ENCODE measurements around the gene ZFYVE16. TPM values are rescaled to one million over a fixed set of nuclear protein-coding genes. Genes with fewer than 3 reads are reported as not detected.

The ZFYVE16 gene
- total and polyA plus RNA-seq, 2 of the 13 experiments (the other 11 are each of a cell fraction or from before 2014, with no cell fraction given) = 9.3 to 33.3 TPM

DNA sequence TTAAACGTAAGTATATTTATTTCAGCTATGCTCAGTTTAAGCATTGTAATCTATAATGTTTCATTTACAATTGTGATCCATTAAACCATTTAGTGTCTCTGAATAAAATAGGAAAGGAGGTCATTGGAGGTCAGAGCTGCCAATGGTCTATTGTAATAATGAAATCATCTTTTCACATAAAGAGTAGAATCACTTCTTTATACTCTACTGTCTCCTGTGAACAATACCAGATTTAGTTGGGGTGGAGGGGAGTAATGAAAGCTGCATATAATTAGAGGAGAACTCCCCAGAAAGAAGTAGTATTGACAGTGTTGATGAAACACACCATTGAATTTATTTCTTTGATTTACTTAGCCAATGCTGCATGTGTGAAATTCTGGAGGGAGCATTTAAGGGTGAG, 35.1 kb upstream of the ZFYVE16 start (continued):
- no peak for TF ChIP-seq SRSF4 (IDR thresholded peaks at IDR 0.05; ENCODE audit: low read depth, low read length, poor library complexity, severe bottlenecking)
- TF ChIP-seq SNRNP70 (IDR thresholded peaks at IDR 0.05; ENCODE audit: low read depth, low read length) = no peak
- no peak for TF ChIP-seq TGIF2 (CRISPR knock-in tag; IDR thresholded peaks at IDR 0.05)
- TF ChIP-seq, protein P1, sequence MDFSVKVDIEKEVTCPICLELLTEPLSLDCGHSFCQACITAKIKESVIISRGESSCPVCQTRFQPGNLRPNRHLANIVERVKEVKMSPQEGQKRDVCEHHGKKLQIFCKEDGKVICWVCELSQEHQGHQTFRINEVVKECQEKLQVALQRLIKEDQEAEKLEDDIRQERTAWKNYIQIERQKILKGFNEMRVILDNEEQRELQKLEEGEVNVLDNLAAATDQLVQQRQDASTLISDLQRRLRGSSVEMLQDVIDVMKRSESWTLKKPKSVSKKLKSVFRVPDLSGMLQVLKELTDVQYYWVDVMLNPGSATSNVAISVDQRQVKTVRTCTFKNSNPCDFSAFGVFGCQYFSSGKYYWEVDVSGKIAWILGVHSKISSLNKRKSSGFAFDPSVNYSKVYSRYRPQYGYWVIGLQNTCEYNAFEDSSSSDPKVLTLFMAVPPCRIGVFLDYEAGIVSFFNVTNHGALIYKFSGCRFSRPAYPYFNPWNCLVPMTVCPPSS (IDR thresholded peaks at IDR 0.05) = no peak
- TF ChIP-seq JDP2 (CRISPR knock-in tag; IDR thresholded peaks at IDR 0.05; ENCODE audit: borderline replicate concordance) = no peak
- TF ChIP-seq ZBTB21 (CRISPR knock-in tag; IDR thresholded peaks at IDR 0.05) = no peak
- TF ChIP-seq FOSL1 (CRISPR knock-in tag; IDR thresholded peaks at IDR 0.05; ENCODE audit: borderline replicate concordance) = no peak

DNA sequence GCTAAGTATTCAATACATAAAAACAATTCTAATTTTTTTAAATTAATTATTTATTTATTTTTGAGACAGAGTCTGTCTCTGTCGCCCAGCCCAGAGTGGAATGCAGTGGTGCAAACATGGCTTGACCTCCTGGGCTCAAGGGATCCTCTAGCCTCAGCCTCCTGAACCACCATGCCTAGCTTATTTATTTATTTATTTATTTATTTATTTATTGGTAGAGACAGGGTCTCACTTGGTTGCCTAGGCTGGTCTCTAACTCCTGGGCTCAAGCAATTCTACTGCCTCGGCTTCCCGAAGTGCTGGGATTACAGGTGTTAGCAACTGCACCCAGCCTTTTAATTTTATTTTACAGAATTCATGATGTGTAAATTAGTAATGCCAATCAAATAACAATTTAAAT, 33.7 kb upstream of the ZFYVE16 start:
- ATAC-seq = no peak
- no peak overlapping the region for H3K9ac ChIP-seq (ENCODE audit: insufficient read depth, low read depth, low read length)
- BruUV-seq (replicated peaks) = no TSS peak

More for the DNA sequence above, 33.7 kb upstream of the ZFYVE16 start:
- FAIRE-seq (no peak), DNase-seq (ENCODE audit: low spot score) (no peak)
- intact Hi-C loops (cut with micrococcal nuclease; ENCODE audit: unreplicated experiment) (no loop called here), in situ Hi-C loops (cut with HindIII; ENCODE audit: extremely low pct_ligation_motif_present, low pct_unique_long_range_greater_than_20kb) (no loop called here)
- no peaks in the 10 kb centered on the region for H3K4me1 ChIP-seq (ENCODE audit: insufficient read depth, low read length)
- H4K20me1 ChIP-seq (ENCODE audit: insufficient read depth, low read length) = no peaks in the 10 kb centered on the region
- no peak overlapping the region for H3K4me2 ChIP-seq (ENCODE audit: low read depth, low read length)
- TF ChIP-seq ZBTB3 (CRISPR knock-in tag; IDR thresholded peaks at IDR 0.05; ENCODE audit: borderline replicate concordance, low read depth) (no peak), SAP130 (CRISPR knock-in tag; IDR thresholded peaks at IDR 0.05; ENCODE audit: low read depth) (no peak), HOXA7 (CRISPR knock-in tag; IDR thresholded peaks at IDR 0.05) (no peak)
- H3K36me3 ChIP-seq (replicated peaks in 1 of 2; ENCODE audit: control insufficient read depth in 1 of 2, insufficient read depth in 2 of 2, low read length in 2 of 2) = no peaks in the 10 kb centered on the region
- no peak overlapping the region for H3K27ac ChIP-seq (ENCODE audit: extremely low read length, insufficient read depth, low read length)
- no peak overlapping the region for H2AFZ ChIP-seq (ENCODE audit: low read length)
- ChIA-PET CTCF (ENCODE audit: low intra/inter-chr PET ratio, low total read pairs) (no interaction called here), POLR2A (no interaction called here)
- no peaks in the 10 kb centered on the region for H3K9me3 ChIP-seq (ENCODE audit: low read length)
- 83% methylated on average over 3 of the region's 3 CpGs for WGBS (ENCODE audit: low lambda C conversion rate)
- no peaks in the 10 kb centered on the region for H3K79me2 ChIP-seq (ENCODE audit: insufficient read depth, low read length)
- no peak overlapping the region for H3K4me3 ChIP-seq (replicated peaks in 1 of 3; ENCODE audit: insufficient read depth in 1 of 3, low read depth in 2 of 3, low read length in 3 of 3)
- H3K27me3 ChIP-seq (ENCODE audit: control insufficient read depth in 1 of 2, insufficient read depth in 2 of 2, low read length in 2 of 2) = peaks cover 0 to 7% of the 10 kb centered on the region in 2 experiments; a peak in 2 of 5 replicates
